Measurements from ENCODE around the gene ZDHHC11.
"Not testable (repeated sequence)": the region's sequence is repeated elsewhere in the genome, so short reads cannot be mapped to it uniquely, and the experiment has no call there.

ZDHHC11 gene

DNA sequence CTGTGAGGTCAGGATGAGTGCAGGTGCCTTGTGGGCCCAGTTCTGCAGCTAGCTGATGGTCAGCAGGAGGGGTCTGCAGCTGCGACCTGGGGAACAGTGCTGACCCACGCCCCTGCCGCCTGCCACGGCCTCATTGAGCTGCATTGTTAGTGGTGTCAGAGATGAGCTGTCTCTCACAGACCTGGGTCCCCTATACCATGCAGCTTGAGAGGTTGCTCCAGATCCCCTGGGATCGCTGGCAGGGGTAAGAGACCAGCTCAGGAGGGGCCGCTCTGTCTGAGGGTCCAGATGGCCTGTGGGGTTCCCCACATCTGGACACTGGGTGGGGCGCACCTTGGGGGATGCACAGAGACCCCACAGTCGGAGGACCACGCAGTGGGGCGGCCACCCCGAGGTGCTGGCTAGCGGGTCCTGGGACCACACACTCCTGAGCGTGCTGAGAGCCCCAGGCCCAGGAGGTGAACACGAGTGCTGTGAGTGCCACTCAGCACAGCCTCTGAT lies 13.1 kb downstream of the ZDHHC11 start:
- not testable (repeated sequence) for H3F3A ChIP-seq (ENCODE audit: control insufficient read depth, insufficient read depth); H3K79me2 ChIP-seq (ENCODE audit: control insufficient read depth, low read length); H3K27ac ChIP-seq (ENCODE audit: low read depth, low read length); H4K20me1 ChIP-seq (ENCODE audit: control insufficient read depth, insufficient read depth, low read depth, low read length); H3K9me3 ChIP-seq (ENCODE audit: control insufficient read depth, insufficient read depth, low read length); H3K9me2 ChIP-seq (replicated peaks; ENCODE audit: control insufficient read depth, low read length); H3K36me3 ChIP-seq (ENCODE audit: control insufficient read depth, low read length); H3K27me3 ChIP-seq (ENCODE audit: control insufficient read depth, low read length); H3K4me2 ChIP-seq (ENCODE audit: low read length); H3K4me3 ChIP-seq (ENCODE audit: low read length)
- peaks cover 15% of the 10 kb centered on the region for H3K4me1 ChIP-seq (ENCODE audit: control insufficient read depth, low read length)

DNA sequence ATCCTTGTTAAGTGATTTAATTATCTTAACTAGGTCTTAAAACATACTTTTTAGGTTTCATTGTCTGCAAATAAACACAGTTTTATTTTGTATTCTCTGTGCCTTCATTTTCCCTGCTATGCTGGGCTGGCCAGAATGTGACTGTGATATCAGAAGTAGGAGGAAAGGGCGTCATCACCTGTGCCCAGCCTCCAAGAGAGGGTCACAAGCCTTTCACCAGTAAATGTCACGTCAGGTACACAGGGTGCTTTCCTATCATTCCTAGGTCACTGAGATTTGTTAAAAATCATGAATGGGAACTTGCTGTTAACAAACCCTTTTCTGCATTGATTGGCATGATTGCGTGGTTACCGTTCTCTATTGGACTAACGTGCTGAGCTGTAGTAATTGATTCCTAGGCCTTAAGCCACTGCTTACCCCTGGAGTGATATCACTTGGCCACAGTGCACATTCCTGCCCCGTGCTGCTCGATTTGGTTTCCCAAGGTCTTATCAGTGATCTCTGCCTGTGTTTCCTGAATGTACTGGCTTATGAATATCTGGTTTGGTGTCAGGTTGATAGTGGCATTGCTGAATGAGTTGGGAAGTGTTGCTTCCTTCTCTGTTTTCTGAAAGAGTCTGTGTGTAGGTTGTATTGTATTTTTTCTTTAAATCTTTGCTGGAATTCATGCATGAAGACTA lies 14.7 kb downstream of the ZDHHC11 start:
- not testable (repeated sequence) for H3K9me3 ChIP-seq (ENCODE audit: control insufficient read depth, insufficient read depth, low read length); H3K27ac ChIP-seq (ENCODE audit: low read depth, low read length); H4K20me1 ChIP-seq (ENCODE audit: control insufficient read depth, insufficient read depth, low read depth, low read length)

DNA sequence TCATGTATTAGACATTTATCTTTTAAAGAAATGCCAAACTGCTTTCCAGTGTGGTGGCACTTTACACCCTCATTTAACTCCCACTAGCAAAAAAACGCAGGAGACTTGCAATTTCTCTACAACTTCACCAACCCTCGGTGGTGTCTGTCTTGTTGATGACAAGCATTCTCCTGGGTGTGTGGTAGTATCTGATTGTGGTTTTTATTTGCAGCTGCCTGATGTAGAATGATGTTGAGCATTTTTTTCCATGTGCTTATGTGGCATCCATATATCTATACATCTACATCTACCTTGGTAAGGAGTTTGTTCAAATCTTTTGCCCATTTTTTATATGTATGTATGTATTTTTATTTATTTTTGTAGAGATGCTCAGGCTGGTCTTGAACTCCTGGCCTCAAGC lies 16.8 kb downstream of the ZDHHC11 start:
- not testable (repeated sequence) for H3K4me3 ChIP-seq (ENCODE audit: low read length); H3K27ac ChIP-seq (ENCODE audit: low read depth, low read length); H3K9me2 ChIP-seq (replicated peaks; ENCODE audit: control insufficient read depth, low read length); H3K36me3 ChIP-seq (ENCODE audit: control insufficient read depth, low read length); H4K20me1 ChIP-seq (ENCODE audit: control insufficient read depth, insufficient read depth, low read depth, low read length); H3K27me3 ChIP-seq (ENCODE audit: control insufficient read depth, low read length); H3K4me2 ChIP-seq (ENCODE audit: low read length); H3K79me2 ChIP-seq (ENCODE audit: control insufficient read depth, low read length); H3F3A ChIP-seq (ENCODE audit: control insufficient read depth, insufficient read depth); H3K9me3 ChIP-seq (ENCODE audit: control insufficient read depth, insufficient read depth, low read length)
- peaks cover 15% of the 10 kb centered on the region for H3K4me1 ChIP-seq (ENCODE audit: control insufficient read depth, low read length)

More for the DNA sequence above, 14.7 kb downstream of the ZDHHC11 start:
- H3K79me2 ChIP-seq (ENCODE audit: control insufficient read depth, low read length); H3K27me3 ChIP-seq (ENCODE audit: control insufficient read depth, low read length); H3K4me3 ChIP-seq (ENCODE audit: low read length); H3K9me2 ChIP-seq (replicated peaks; ENCODE audit: control insufficient read depth, low read length); H3K36me3 ChIP-seq (ENCODE audit: control insufficient read depth, low read length); H3K4me2 ChIP-seq (ENCODE audit: low read length); H3F3A ChIP-seq (ENCODE audit: control insufficient read depth, insufficient read depth): not testable (repeated sequence)
- peaks cover 15% of the 10 kb centered on the region for H3K4me1 ChIP-seq (ENCODE audit: control insufficient read depth, low read length)

DNA sequence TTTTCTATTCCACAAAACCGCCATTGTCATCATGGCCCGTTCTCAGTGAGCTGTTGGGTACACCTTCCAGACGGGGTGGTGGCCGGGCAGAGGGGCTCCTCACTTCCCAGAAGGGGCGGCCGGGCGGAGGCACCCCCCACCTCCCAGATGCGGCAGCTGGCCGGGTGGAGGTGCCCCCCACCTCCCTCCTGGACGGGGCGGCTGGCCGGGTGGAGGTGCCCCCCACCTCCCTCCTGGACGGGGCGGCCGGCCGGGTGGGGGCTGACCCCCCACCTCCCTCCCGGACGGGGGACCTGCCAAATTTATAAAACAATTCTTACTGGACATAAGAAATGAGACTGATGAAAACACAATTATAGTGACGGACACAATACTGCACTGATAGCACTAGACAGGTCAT lies 22.6 kb downstream of the ZDHHC11 start:
- not testable (repeated sequence) for H3K27ac ChIP-seq (ENCODE audit: low read depth, low read length); H3K36me3 ChIP-seq (ENCODE audit: control insufficient read depth, low read length); H3K4me3 ChIP-seq (ENCODE audit: low read length); H3F3A ChIP-seq (ENCODE audit: control insufficient read depth, insufficient read depth); H3K4me2 ChIP-seq (ENCODE audit: low read length); H3K79me2 ChIP-seq (ENCODE audit: control insufficient read depth, low read length); H3K9me3 ChIP-seq (ENCODE audit: control insufficient read depth, insufficient read depth, low read length); H4K20me1 ChIP-seq (ENCODE audit: control insufficient read depth, insufficient read depth, low read depth, low read length); H3K27me3 ChIP-seq (ENCODE audit: control insufficient read depth, low read length); H3K4me1 ChIP-seq (ENCODE audit: control insufficient read depth, low read length); H3K9me2 ChIP-seq (replicated peaks; ENCODE audit: control insufficient read depth, low read length)

DNA sequence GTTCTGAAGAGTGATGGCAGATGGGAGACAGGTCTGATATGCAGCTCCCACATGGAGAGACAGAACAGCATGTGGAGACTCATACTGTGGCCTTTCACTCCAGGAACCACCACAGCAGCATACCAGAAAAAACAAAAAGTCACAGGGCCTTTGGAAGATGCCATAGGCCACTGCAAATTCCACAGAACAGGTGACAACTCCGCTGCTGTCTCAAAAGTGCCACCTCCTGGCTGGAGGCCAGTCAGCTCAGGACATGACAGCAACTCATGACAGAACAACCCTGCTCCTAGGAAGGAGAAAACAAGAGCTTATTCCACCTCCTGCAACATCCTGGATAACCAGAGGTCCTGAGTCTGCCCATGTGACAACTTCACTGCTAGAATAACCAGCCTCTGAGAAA lies 25.2 kb downstream of the ZDHHC11 start:
- not testable (repeated sequence) for H4K20me1 ChIP-seq (ENCODE audit: control insufficient read depth, insufficient read depth, low read depth, low read length); H3K79me2 ChIP-seq (ENCODE audit: control insufficient read depth, low read length); H3K36me3 ChIP-seq (ENCODE audit: control insufficient read depth, low read length); H3K4me2 ChIP-seq (ENCODE audit: low read length); H3K9me2 ChIP-seq (replicated peaks; ENCODE audit: control insufficient read depth, low read length); H3K4me3 ChIP-seq (ENCODE audit: low read length); H3K27me3 ChIP-seq (ENCODE audit: control insufficient read depth, low read length); H3K27ac ChIP-seq (ENCODE audit: low read depth, low read length); H3K9me3 ChIP-seq (ENCODE audit: control insufficient read depth, insufficient read depth, low read length); H3F3A ChIP-seq (ENCODE audit: control insufficient read depth, insufficient read depth); H3K4me1 ChIP-seq (ENCODE audit: control insufficient read depth, low read length)

DNA sequence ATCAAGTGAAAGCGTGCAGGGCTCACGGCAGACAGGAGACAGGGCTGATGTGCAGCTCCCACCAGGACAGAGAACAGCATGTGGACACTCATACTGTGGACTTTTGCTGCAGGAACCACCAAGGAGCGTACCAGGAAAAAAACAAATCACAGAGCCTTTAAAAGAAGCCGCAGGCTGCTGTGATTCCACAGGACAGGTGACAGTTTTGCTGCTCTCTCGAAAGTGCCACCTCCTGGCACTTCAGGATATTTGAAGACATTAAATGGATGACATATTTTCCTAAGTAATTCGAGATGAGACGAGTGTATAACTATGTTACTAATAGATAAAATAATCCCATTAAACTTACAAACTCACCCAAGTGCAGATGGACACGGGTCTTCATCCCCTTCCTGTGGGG lies 29.3 kb downstream of the ZDHHC11 start:
- no peaks in the 10 kb centered on the region for H3F3A ChIP-seq (ENCODE audit: control insufficient read depth, insufficient read depth)
- no peaks in the 10 kb centered on the region for H3K27me3 ChIP-seq (ENCODE audit: control insufficient read depth, low read length)
- no peak overlapping the region for H3K27ac ChIP-seq (ENCODE audit: low read depth, low read length)
- no peak overlapping the region for H3K4me3 ChIP-seq (ENCODE audit: low read length)
- no peaks in the 10 kb centered on the region for H3K4me1 ChIP-seq (ENCODE audit: control insufficient read depth, low read length)
- H4K20me1 ChIP-seq (ENCODE audit: control insufficient read depth, insufficient read depth, low read depth, low read length): no peaks in the 10 kb centered on the region
- no peaks in the 10 kb centered on the region; the same call in 1 of the 2 replicates for H3K36me3 ChIP-seq (ENCODE audit: control insufficient read depth, low read length)
- H3K4me2 ChIP-seq (ENCODE audit: low read length): no peak overlapping the region
- TF ChIP-seq EZH2phosphoT487 (IDR thresholded peaks at IDR 0.05; ENCODE audit: borderline replicate concordance, low read length): no peak
- TF ChIP-seq, protein P1, sequence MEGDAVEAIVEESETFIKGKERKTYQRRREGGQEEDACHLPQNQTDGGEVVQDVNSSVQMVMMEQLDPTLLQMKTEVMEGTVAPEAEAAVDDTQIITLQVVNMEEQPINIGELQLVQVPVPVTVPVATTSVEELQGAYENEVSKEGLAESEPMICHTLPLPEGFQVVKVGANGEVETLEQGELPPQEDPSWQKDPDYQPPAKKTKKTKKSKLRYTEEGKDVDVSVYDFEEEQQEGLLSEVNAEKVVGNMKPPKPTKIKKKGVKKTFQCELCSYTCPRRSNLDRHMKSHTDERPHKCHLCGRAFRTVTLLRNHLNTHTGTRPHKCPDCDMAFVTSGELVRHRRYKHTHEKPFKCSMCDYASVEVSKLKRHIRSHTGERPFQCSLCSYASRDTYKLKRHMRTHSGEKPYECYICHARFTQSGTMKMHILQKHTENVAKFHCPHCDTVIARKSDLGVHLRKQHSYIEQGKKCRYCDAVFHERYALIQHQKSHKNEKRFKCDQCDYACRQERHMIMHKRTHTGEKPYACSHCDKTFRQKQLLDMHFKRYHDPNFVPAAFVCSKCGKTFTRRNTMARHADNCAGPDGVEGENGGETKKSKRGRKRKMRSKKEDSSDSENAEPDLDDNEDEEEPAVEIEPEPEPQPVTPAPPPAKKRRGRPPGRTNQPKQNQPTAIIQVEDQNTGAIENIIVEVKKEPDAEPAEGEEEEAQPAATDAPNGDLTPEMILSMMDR (IDR thresholded peaks at IDR 0.05; ENCODE audit: low read depth, low read length, poor library complexity, severe bottlenecking): no peak
- H3K9me2 ChIP-seq (replicated peaks; ENCODE audit: control insufficient read depth, low read length): no peaks in the 10 kb centered on the region
- no peaks in the 10 kb centered on the region for H3K9me3 ChIP-seq (ENCODE audit: control insufficient read depth, insufficient read depth, low read length)
- H3K79me2 ChIP-seq (ENCODE audit: control insufficient read depth, low read length): no peaks in the 10 kb centered on the region

All from DOHH2 (cell line).